HepG2 (cell line): ENCODE results near the gene ASF1B. TPM values are rescaled to one million over a fixed set of nuclear protein-coding genes. Genes with fewer than 3 reads are reported as not detected.
A peak's percentile ranks its signal among the peaks of the same experiment; 100 is the strongest.

ENCODE experiments used
- DZIP1 ChIP-seq: sonication (generic); formaldehyde crosslinking; IDR thresholded peaks from 2 replicates; pipeline ENCODE4 v1.5.0; 2020; ENCODE audit warnings: mild to moderate bottlenecking, missing genetic modification reagents
- GMEB1 ChIP-seq: sonication (generic); formaldehyde crosslinking; IDR thresholded peaks from 2 replicates; pipeline ENCODE4 v1.5.1; 2020; ENCODE audit warnings: missing genetic modification reagents, mild to moderate bottlenecking, borderline replicate concordance
- HINFP ChIP-seq: sonication (generic); formaldehyde crosslinking; IDR thresholded peaks from 2 replicates; pipeline ENCODE4 v1.4.0; 2020; ENCODE audit warnings: low read depth, mild to moderate bottlenecking, missing genetic modification reagents
- JDP2 ChIP-seq: sonication (generic); formaldehyde crosslinking; IDR thresholded peaks from 2 replicates; pipeline ENCODE4 v1.8.1; 2022; ENCODE audit warnings: missing genetic modification reagents, borderline replicate concordance
- KLF16 ChIP-seq, 2 experiments: sonication (generic) in 1 of 2; formaldehyde crosslinking in 1 of 2; IDR thresholded peaks; 2 replicates each; pipeline versions ENCODE4 v1.6.1 to v1.8.0; 2016 to 2023; ENCODE audit warnings: missing genetic modification reagents in 2 of 2, missing compliant biosample characterization in 1 of 2
- MED13 ChIP-seq: sonication (generic); formaldehyde crosslinking; IDR thresholded peaks from 2 replicates; pipeline ENCODE4 v1.5.0; 2020; ENCODE audit warnings: missing genetic modification reagents
- MYC ChIP-seq: sonication (generic); formaldehyde crosslinking; IDR thresholded peaks from 2 replicates; pipeline ENCODE4 v1.9.0; 2021; ENCODE audit warnings: missing genetic modification reagents, borderline replicate concordance
- RELA ChIP-seq: sonication (generic); formaldehyde crosslinking; IDR thresholded peaks from 2 replicates; pipeline ENCODE4 v1.4.0; 2020; ENCODE audit warnings: missing genetic modification reagents
- RXRA ChIP-seq: sonication (generic); formaldehyde crosslinking; IDR thresholded peaks from 2 replicates; pipeline ENCODE4 v1.5.1; 2020; ENCODE audit warnings: missing genetic modification reagents
- TERF1 ChIP-seq: sonication (generic); formaldehyde crosslinking; IDR thresholded peaks from 2 replicates; pipeline ENCODE4 v1.8.0; 2022; ENCODE audit warnings: mild to moderate bottlenecking, missing genetic modification reagents, moderate library complexity
- THAP11 ChIP-seq: IDR thresholded peaks from 2 replicates; pipeline ENCODE4 v1.6.1; 2016; ENCODE audit warnings: missing biosample characterization, missing genetic modification reagents
- ZC3H4 ChIP-seq: sonication (generic); formaldehyde crosslinking; IDR thresholded peaks from 2 replicates; pipeline ENCODE4 v1.4.0; 2020; ENCODE audit warnings: missing genetic modification reagents, borderline replicate concordance
- ZNF205 ChIP-seq: IDR thresholded peaks from 2 replicates; pipeline ENCODE4 v1.6.1; 2018; ENCODE audit warnings: missing biosample characterization, missing genetic modification reagents
- ZNF329 ChIP-seq: sonication (generic); formaldehyde crosslinking; IDR thresholded peaks from 2 replicates; pipeline ENCODE4 v1.9.0; 2021; ENCODE audit warnings: low read depth, mild to moderate bottlenecking, missing genetic modification reagents
- ZNF331 ChIP-seq: sonication (generic); formaldehyde crosslinking; IDR thresholded peaks from 2 replicates; pipeline ENCODE4 v1.4.0; 2020; ENCODE audit warnings: missing genetic modification reagents
- ZNF354B ChIP-seq: sonication (generic); formaldehyde crosslinking; IDR thresholded peaks from 2 replicates; pipeline ENCODE4 v1.8.0; 2022; ENCODE audit warnings: mild to moderate bottlenecking, missing genetic modification reagents
- ZNF710 ChIP-seq: sonication (generic); formaldehyde crosslinking; IDR thresholded peaks from 2 replicates; pipeline ENCODE4 v1.5.0; 2020; ENCODE audit warnings: mild to moderate bottlenecking, missing genetic modification reagents, borderline replicate concordance
- polyA plus RNA-seq, 8 experiments: library from polyadenylated mRNA; depleted of rRNA in 3 of 8; stranded (reverse) in 7 of 8; unstranded in 1 of 8; fragments of >200 nt; fragmentation: Illumina TruSeq in 4 of 8; extraction: Trizol in 4 of 8; gene quantifications; 2 replicates each; pipeline versions ENCODE4 v1.2.1 to v1.2.3, GENCODE V29; 2011 to 2016; ENCODE audit warnings: low read depth in 4 of 8, missing spikeins in 1 of 8, mixed read lengths in 1 of 8; ENCODE audit not compliant: insufficient read depth in 1 of 8
- total RNA-seq, 5 experiments: library from RNA; depleted of rRNA; stranded (reverse); fragments of >200 nt; fragmentation: Illumina TruSeq; extraction: Trizol; gene quantifications; 2 replicates each; pipeline ENCODE4 v1.2.3, GENCODE V29; 2016; ENCODE audit warnings: low read depth in 1 of 5

The ASF1B gene
- total and polyA plus RNA-seq, 2 of the 13 experiments (the other 11 are each of a cell fraction or from before 2014, with no cell fraction given) = 18.2 to 24.8 TPM

DNA sequence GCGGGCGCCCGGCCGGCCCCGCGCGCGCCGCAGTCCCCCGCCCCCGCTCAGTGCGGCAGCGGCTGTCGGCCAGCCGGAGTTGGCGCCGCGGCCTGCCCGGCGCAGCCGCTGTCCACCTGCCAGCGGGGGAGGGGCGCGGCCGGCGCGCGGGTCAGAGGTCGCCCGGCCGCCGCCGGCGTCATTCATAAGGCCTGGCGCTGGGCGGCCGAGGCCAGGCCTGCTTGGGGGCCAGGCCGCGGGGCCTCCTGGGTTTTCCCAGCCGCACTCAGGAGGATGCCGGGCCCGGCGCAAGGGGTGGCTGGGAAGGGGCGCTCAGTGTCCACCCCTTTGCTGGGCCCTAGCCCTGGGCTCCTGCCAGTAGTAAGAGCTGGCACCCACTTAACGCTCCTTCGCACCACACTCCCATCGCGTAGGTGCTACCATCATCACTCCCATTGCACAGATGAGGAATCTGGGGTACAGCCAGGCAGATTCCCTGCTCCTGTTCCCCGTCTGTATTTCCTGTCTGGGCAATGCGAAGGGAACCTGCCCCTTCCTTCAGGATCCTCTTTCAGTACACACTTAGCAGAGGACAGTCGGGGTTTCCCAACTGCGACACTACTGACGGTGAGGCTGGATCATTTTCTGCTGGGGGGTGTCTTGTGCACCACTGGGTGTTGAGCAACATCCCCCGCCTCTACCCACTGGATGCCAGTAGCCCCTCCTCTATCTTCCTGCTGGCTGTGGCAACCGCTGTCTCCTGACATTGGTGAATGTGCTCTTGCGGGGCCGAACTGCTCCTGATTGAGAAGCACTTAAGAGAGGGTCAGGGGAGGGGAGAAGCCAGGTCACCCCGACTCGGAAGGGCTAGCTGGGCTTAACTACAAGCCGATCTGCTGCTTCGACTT is 18.0 kb downstream of the ASF1B start (continued):
- peak; percentile 43; the same call in 1 of the 2 replicates for TF ChIP-seq MYC (CRISPR knock-in tag)
- 0 out of 2 replicates have a peak, but pooled peaks have one; percentile 66 for TF ChIP-seq ZNF329
- peak; percentile 67 for TF ChIP-seq ZNF710 (CRISPR knock-in tag)
- TF ChIP-seq KLF16 (CRISPR knock-in tag; IDR thresholded peaks at IDR 0.05) = peak in 1 of 2 experiments; percentile 51; a peak in 1 of 4 replicates
- peak; percentile 40; the same call in 1 of the 2 replicates for TF ChIP-seq THAP11 (CRISPR knock-in tag)
- TF ChIP-seq GMEB1 (CRISPR knock-in tag) = peak; percentile 61; the same call in 1 of the 2 replicates
- no peak for TF ChIP-seq JDP2 (CRISPR knock-in tag)
- peak; percentile 62 for TF ChIP-seq ZC3H4 (CRISPR knock-in tag)
- 0 out of 2 replicates have a peak, but pooled peaks have one; percentile 13 for TF ChIP-seq RELA (CRISPR knock-in tag)
- TF ChIP-seq HINFP (CRISPR knock-in tag) = 0 out of 2 replicates have a peak, but pooled peaks have one; percentile 4
- TF ChIP-seq ZNF331 = 0 out of 2 replicates have a peak, but pooled peaks have one; percentile 8
- TF ChIP-seq ZNF354B (CRISPR knock-in tag) = 0 out of 2 replicates have a peak, but pooled peaks have one; percentile 45
- 0 out of 2 replicates have a peak, but pooled peaks have one; percentile 44 for TF ChIP-seq MED13 (CRISPR knock-in tag)
- no peak for TF ChIP-seq DZIP1 (CRISPR knock-in tag)
- 0 out of 2 replicates have a peak, but pooled peaks have one; percentile 31 for TF ChIP-seq ZNF205 (CRISPR knock-in tag)
- TF ChIP-seq RXRA (CRISPR knock-in tag) = peak; percentile 19; the same call in 1 of the 2 replicates
- peak; percentile 65; the same call in 1 of the 2 replicates for TF ChIP-seq TERF1
